ENCODE results near the gene XYLT1.

- TF ChIP-seq, protein P1, sequence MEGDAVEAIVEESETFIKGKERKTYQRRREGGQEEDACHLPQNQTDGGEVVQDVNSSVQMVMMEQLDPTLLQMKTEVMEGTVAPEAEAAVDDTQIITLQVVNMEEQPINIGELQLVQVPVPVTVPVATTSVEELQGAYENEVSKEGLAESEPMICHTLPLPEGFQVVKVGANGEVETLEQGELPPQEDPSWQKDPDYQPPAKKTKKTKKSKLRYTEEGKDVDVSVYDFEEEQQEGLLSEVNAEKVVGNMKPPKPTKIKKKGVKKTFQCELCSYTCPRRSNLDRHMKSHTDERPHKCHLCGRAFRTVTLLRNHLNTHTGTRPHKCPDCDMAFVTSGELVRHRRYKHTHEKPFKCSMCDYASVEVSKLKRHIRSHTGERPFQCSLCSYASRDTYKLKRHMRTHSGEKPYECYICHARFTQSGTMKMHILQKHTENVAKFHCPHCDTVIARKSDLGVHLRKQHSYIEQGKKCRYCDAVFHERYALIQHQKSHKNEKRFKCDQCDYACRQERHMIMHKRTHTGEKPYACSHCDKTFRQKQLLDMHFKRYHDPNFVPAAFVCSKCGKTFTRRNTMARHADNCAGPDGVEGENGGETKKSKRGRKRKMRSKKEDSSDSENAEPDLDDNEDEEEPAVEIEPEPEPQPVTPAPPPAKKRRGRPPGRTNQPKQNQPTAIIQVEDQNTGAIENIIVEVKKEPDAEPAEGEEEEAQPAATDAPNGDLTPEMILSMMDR (IDR thresholded peaks at IDR 0.05) = no peak
- no peak for TF ChIP-seq POLR2A (IDR thresholded peaks at IDR 0.05)
Measured at GRCh38 chr16:17440131-17440530, 30.6 kb downstream of the XYLT1 start.
